H1 (cell line): ENCODE data around the gene SPIB. TPM values are rescaled to one million over a fixed set of nuclear protein-coding genes. Genes with fewer than 3 reads are reported as not detected.

Experiments used
- CTCF ChIA-PET: fragments of 300-600 bp; sonication (Branson Sonifier 250); formaldehyde crosslinking; loops from one replicate; lab custom pipeline; 2021; ENCODE audit not compliant: partially characterized antibody; lab: Charles Lee
- POLR2A ChIA-PET: fragments of 300-600 bp; sonication (Branson Sonifier 250); formaldehyde crosslinking; loops from one replicate; lab custom pipeline; 2021; ENCODE audit warnings: inconsistent platforms; ENCODE audit not compliant: partially characterized antibody; lab: Charles Lee
- DNase-seq, 2 experiments: peaks; one replicate each; pipeline versions ENCODE4 v3.0.0 to v3.0.0-alpha.2; 2010 to 2022; ENCODE audit warnings: low spot score in 2 of 2, low read depth in 1 of 2, mixed read lengths in 1 of 2
- FAIRE-seq: peaks from 2 replicates; lab custom pipeline; 2011; peaks lifted over from hg19 to GRCh38; lab: Jason Lieb, UNC
- H2AFZ ChIP-seq: 2 replicates; pipeline ENCODE4 v1.8.1; 2012; ENCODE audit warnings: low read length, inconsistent platforms
- H2AK5ac ChIP-seq: 2 replicates; pipeline ENCODE4 v1.6.1; 2013; ENCODE audit warnings: low read depth, low read length
- H2BK120ac ChIP-seq: replicated peaks from 2 replicates; pipeline ENCODE3; 2013; ENCODE audit warnings: low read depth, low read length, inconsistent platforms
- H2BK12ac ChIP-seq: 2 replicates; pipeline ENCODE4 v1.6.1; 2013; ENCODE audit warnings: low read depth, low read length
- H2BK15ac ChIP-seq: 2 replicates; pipeline ENCODE4 v1.6.1; 2013; ENCODE audit warnings: low read length
- H2BK20ac ChIP-seq: 2 replicates; pipeline ENCODE4 v1.6.1; 2013; ENCODE audit warnings: low read length
- H2BK5ac ChIP-seq: 2 replicates; pipeline ENCODE4 v1.6.1; 2013; ENCODE audit warnings: low read depth, low read length
- H3K14ac ChIP-seq: 2 replicates; pipeline ENCODE4 v1.6.1; 2013; ENCODE audit warnings: inconsistent platforms; ENCODE audit not compliant: insufficient read length
- H3K18ac ChIP-seq: 2 replicates; pipeline ENCODE4 v1.6.1; 2013; ENCODE audit warnings: low read length; ENCODE audit errors: extremely low read depth
- H3K23ac ChIP-seq: 2 replicates; pipeline ENCODE4 v1.6.1; 2013; ENCODE audit warnings: inconsistent platforms; ENCODE audit not compliant: insufficient read length
- H3K23me2 ChIP-seq: 2 replicates; pipeline ENCODE4 v1.6.1; 2013; ENCODE audit warnings: low read depth, low read length
- H3K27ac ChIP-seq: 2 replicates; pipeline ENCODE4 v1.6.1; 2011; ENCODE audit warnings: low read depth, low read length, inconsistent platforms
- H3K27me3 ChIP-seq, 4 experiments: replicated peaks in 1 of 4; 1 replicate in 1 of 4; 2 replicates in 3 of 4; pipeline versions ENCODE4 v1.6.1 to v1.8.1; 2011 to 2013; ENCODE audit warnings: low read length in 3 of 4, mild to moderate bottlenecking in 3 of 4, inconsistent platforms in 2 of 4, mixed read lengths in 2 of 4, moderate library complexity in 1 of 4; ENCODE audit not compliant: control insufficient read depth in 3 of 4, insufficient read depth in 3 of 4; ENCODE audit errors: extremely low read depth in 1 of 4
- H3K36me3 ChIP-seq, 4 experiments: 2 replicates each; pipeline versions ENCODE4 v1.6.1 to v1.8.1; 2011 to 2013; ENCODE audit warnings: mild to moderate bottlenecking in 4 of 4, low read length in 3 of 4, moderate library complexity in 2 of 4, control low read depth in 1 of 4, inconsistent platforms in 1 of 4; ENCODE audit not compliant: insufficient read depth in 4 of 4, control insufficient read depth in 2 of 4
- H3K4ac ChIP-seq: replicated peaks from 2 replicates; pipeline ENCODE3; 2013; ENCODE audit warnings: low read length, low read depth, mixed read lengths, inconsistent platforms; ENCODE audit not compliant: insufficient read length
- H3K4me1 ChIP-seq, 4 experiments: replicated peaks in 1 of 4; 1 replicate in 1 of 4; 2 replicates in 3 of 4; pipeline versions ENCODE4 v1.6.1 to v1.8.1; 2011 to 2013; ENCODE audit warnings: low read length in 3 of 4, inconsistent platforms in 2 of 4, mixed read lengths in 1 of 4; ENCODE audit not compliant: insufficient read depth in 4 of 4, control insufficient read depth in 3 of 4
- H3K4me2 ChIP-seq, 2 experiments: 2 replicates each; pipeline versions ENCODE4 v1.6.1 to v1.8.1; 2011 to 2013; ENCODE audit warnings: low read depth in 2 of 2, low read length in 2 of 2, control low read depth in 1 of 2, inconsistent platforms in 1 of 2, mild to moderate bottlenecking in 1 of 2; ENCODE audit not compliant: insufficient read depth in 1 of 2
- H3K4me3 ChIP-seq, 4 experiments: fragments of 200-600, 300-600 bp in 1 of 4; sonication (generic), shearing (Covaris generic), sonication (Bioruptor Twin) in 1 of 4; 2 replicates each; pipeline versions ENCODE4 v1.5.1 to v1.8.1; 2011 to 2016; ENCODE audit warnings: low read length in 4 of 4, low read depth in 3 of 4, control low read depth in 2 of 4, inconsistent platforms in 2 of 4, mild to moderate bottlenecking in 2 of 4, mixed read lengths in 1 of 4, moderate library complexity in 1 of 4; ENCODE audit not compliant: insufficient read depth in 2 of 4; ENCODE audit errors: extremely low read depth in 1 of 4
- H3K56ac ChIP-seq: replicated peaks from 2 replicates; pipeline ENCODE3; 2013; ENCODE audit warnings: low read depth, mild to moderate bottlenecking, mixed read lengths, low read length, inconsistent platforms; ENCODE audit not compliant: insufficient read length
- H3K79me1 ChIP-seq: 2 replicates; pipeline ENCODE4 v1.6.1; 2013; ENCODE audit warnings: low read depth, low read length, control low read depth
- H3K79me2 ChIP-seq, 2 experiments: 2 replicates each; pipeline versions ENCODE4 v1.6.1 to v1.8.1; 2012 to 2013; ENCODE audit warnings: low read length in 2 of 2, mild to moderate bottlenecking in 2 of 2, inconsistent platforms in 1 of 2; ENCODE audit not compliant: insufficient read depth in 2 of 2, control insufficient read depth in 1 of 2
- H3K9ac ChIP-seq, 4 experiments: replicated peaks in 1 of 4; 1 replicate in 1 of 4; 2 replicates in 3 of 4; pipeline versions ENCODE4 v1.6.1 to v1.8.1; 2011 to 2013; ENCODE audit warnings: low read depth in 3 of 4, low read length in 3 of 4, control low read depth in 2 of 4, mild to moderate bottlenecking in 2 of 4, moderate library complexity in 2 of 4, inconsistent platforms in 1 of 4; ENCODE audit errors: extremely low read depth in 1 of 4
- H3K9me3 ChIP-seq, 2 experiments: 2 replicates each; pipeline versions ENCODE4 v1.6.1 to v1.8.1; 2012 to 2013; ENCODE audit warnings: mild to moderate bottlenecking in 2 of 2, moderate library complexity in 2 of 2, control low read depth in 1 of 2, inconsistent platforms in 1 of 2, low read depth in 1 of 2, low read length in 1 of 2, mixed read lengths in 1 of 2; ENCODE audit not compliant: insufficient read depth in 2 of 2
- H4K20me1 ChIP-seq, 2 experiments: replicated peaks in 1 of 2; 2 replicates each; pipeline versions ENCODE3 to v1.8.1; 2011 to 2013; ENCODE audit warnings: inconsistent platforms in 2 of 2, low read length in 2 of 2, mild to moderate bottlenecking in 1 of 2; ENCODE audit not compliant: insufficient read depth in 2 of 2, control insufficient read depth in 1 of 2
- H4K5ac ChIP-seq: 2 replicates; pipeline ENCODE4 v1.6.1; 2013; ENCODE audit warnings: low read length, low read depth, mixed read lengths, inconsistent platforms; ENCODE audit not compliant: insufficient read length
- H4K8ac ChIP-seq: 2 replicates; pipeline ENCODE4 v1.8.0; 2013; ENCODE audit warnings: mild to moderate bottlenecking, moderate library complexity, low read length, inconsistent platforms; ENCODE audit not compliant: insufficient read depth; ENCODE audit errors: extremely low read depth
- H4K91ac ChIP-seq: replicated peaks from 2 replicates; pipeline ENCODE3; 2013; ENCODE audit warnings: low read length, mixed read lengths, inconsistent platforms; ENCODE audit not compliant: insufficient read length
- RXRA ChIP-seq: IDR thresholded peaks from 2 replicates; pipeline ENCODE4 v1.6.1; 2011; ENCODE audit warnings: low read depth, mild to moderate bottlenecking, low read length, moderate library complexity; ENCODE audit not compliant: insufficient read depth
- SUZ12 ChIP-seq: fragments of 200-600 bp; sonication (generic); IDR thresholded peaks from 2 replicates; pipeline ENCODE4 v1.6.1; 2012; ENCODE audit warnings: mild to moderate bottlenecking, inconsistent platforms, low read length, moderate library complexity, mixed read lengths
- YY1 ChIP-seq: IDR thresholded peaks from 2 replicates; pipeline ENCODE4 v1.6.1; 2011; ENCODE audit warnings: low read depth, mild to moderate bottlenecking, low read length
- WGBS, 2 experiments: shearing (Covaris generic) in 1 of 2; methylation state at CpG; one replicate each; pipeline versions ENCODE4 v1.1.6 to v1.1.7; 2013 to 2015; ENCODE audit warnings: low lambda C conversion rate in 2 of 2, mixed read lengths in 2 of 2, inconsistent platforms in 1 of 2, low coverage in 1 of 2, missing lambda C conversion rate in 1 of 2; ENCODE audit not compliant: insufficient replicate concordance in 2 of 2, insufficient coverage in 1 of 2, insufficient read length in 1 of 2; ENCODE audit errors: extremely low coverage in 1 of 2, missing lambda C conversion rate in 1 of 2; 5-methylcytosine and 5-hydroxymethylcytosine counted together
- polyA plus RNA-seq, 7 experiments: library from polyadenylated mRNA; depleted of rRNA in 3 of 7; stranded (reverse) in 5 of 7; unstranded in 2 of 7; fragments of >200 nt in 5 of 7; fragments of 200-250 nt in 2 of 7; gene quantifications; 1 replicate in 5 of 7; 2 replicates in 1 of 7; 4 replicates in 1 of 7; pipeline versions ENCODE4 v1.2.1 to v1.2.3, GENCODE V29; 2011 to 2013; ENCODE audit warnings: missing spikeins in 2 of 7, mixed read lengths in 2 of 7
- total RNA-seq: library from RNA; stranded (reverse); fragmentation: NEBNext Ultra II Directional; extraction: Animal tissue kit (Norgen Biotek cat#: 25700); gene quantifications from 2 replicates; pipeline ENCODE4 v1.2.1, GENCODE V29; 2021

The SPIB gene
- total and polyA plus RNA-seq, 2 of the 8 experiments (the other 6 are each of a cell fraction or from before 2014, with no cell fraction given): 11.1 to 17.4 TPM

GRCh38 chr19:50425581-50425980 is 6.8 kb downstream of the SPIB start:
- H4K8ac ChIP-seq: no peak overlapping the region
- H3K4ac ChIP-seq: no peak overlapping the region
- H2BK12ac ChIP-seq: no peak overlapping the region
- no peaks in the 10 kb centered on the region for H3K79me2 ChIP-seq
- H3K23me2 ChIP-seq: no peaks in the 10 kb centered on the region; the same call in 1 of the 2 replicates
- POLR2A ChIA-PET: interaction anchor here (0.9 to 2.0 kb wide), 2 partner anchors 41 to 42 kb away, joined by 3 to 7 read pairs; partner anchors contain the start of gene POLD1
- no peaks in the 10 kb centered on the region for H3K36me3 ChIP-seq
- no peak overlapping the region for H2AK5ac ChIP-seq
- peaks cover 0 to 6% (median 3%) of the 10 kb centered on the region in 4 experiments; a peak in 4 of 7 replicates for H3K4me1 ChIP-seq
- peaks cover 2% of the 10 kb centered on the region; the same call in 1 of the 2 replicates for H3K79me1 ChIP-seq
- no peak overlapping the region for H2BK5ac ChIP-seq
- no peak overlapping the region for H3K27ac ChIP-seq
- no peak overlapping the region for H3K23ac ChIP-seq
- no peak overlapping the region for H3K56ac ChIP-seq
- TF ChIP-seq SUZ12 (no peak), RXRA (no peak), YY1 (no peak)
- H3K27me3 ChIP-seq: peaks cover 0 to 15% (median 5%) of the 10 kb centered on the region in 4 experiments; a peak in 4 of 7 replicates
- no peak overlapping the region for H3K9ac ChIP-seq
- DNase-seq (no peak), FAIRE-seq (no peak)
- H3K9me3 ChIP-seq: no peaks in the 10 kb centered on the region
- no peak overlapping the region for H3K14ac ChIP-seq
- no peak overlapping the region for H2BK15ac ChIP-seq
- no peak overlapping the region for H3K18ac ChIP-seq
- WGBS, 2 experiments: 67% methylated on average over 7 of the region's 7 CpGs; no CpG with 5 or more reads in 1 of the 2 experiments
- no peak overlapping the region for H3K4me2 ChIP-seq
- H3K4me3 ChIP-seq: no peak overlapping the region
- CTCF ChIA-PET: interaction anchor here (1.2 to 2.4 kb wide), 3 partner anchors 10 to 42 kb away, joined by 3 to 13 read pairs (median 9); no protein-coding TSS in a partner anchor
- H4K5ac ChIP-seq: no peak overlapping the region
- H2BK20ac ChIP-seq: no peak overlapping the region
- H2BK120ac ChIP-seq: no peak overlapping the region
- no peak overlapping the region for H4K91ac ChIP-seq
- no peaks in the 10 kb centered on the region for H4K20me1 ChIP-seq
- no peak overlapping the region for H2AFZ ChIP-seq
